GM18499 (cell line): ENCODE measurements around the gene PGA3.
"Not testable (repeated sequence)": the region's sequence is repeated elsewhere in the genome, so short reads cannot be mapped to it uniquely, and the experiment has no call there.

Experiments
- ATAC-seq: cut with Tn5 transposase; IDR thresholded peaks from one replicate; pipeline ENCODE4 v1.9.1; 2021; ENCODE audit warnings: moderate number of reproducible peaks; ENCODE audit not compliant: insufficient read depth, unreplicated experiment

Gene PGA3

DNA sequence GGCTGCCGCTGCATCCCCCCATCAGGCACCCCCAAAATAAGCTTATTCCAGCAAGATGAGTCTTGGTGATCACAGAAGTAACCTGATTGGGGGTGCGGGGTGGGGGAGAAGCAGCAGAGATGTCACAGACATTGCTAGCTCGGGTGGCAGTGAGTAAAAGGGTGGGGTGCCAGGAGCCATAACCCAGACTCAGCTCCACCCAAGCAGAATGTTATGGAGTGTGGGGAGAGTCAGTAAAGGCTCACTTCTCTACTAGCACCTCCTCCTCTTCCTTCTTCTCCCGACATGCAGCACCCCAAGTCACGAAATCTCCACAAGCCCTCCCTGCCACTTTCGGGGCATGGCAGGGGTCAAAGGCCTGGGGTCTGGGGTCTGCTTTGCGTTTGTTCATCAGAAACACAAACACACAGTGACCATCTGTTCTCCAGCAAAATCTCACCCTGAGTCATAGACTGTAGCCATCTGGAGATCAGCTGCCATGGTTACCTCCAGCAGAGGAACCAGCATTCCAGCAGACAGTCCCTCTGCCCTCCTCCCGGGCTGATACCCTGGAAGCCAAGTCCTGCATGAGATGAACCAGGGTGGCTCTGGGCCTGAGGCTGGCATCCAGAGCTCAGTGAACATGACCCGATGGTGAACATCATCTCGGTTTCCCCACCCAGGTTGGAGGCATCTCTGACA lies 42.1 kb downstream of the PGA3 start:
- ATAC-seq: not testable (repeated sequence)

DNA sequence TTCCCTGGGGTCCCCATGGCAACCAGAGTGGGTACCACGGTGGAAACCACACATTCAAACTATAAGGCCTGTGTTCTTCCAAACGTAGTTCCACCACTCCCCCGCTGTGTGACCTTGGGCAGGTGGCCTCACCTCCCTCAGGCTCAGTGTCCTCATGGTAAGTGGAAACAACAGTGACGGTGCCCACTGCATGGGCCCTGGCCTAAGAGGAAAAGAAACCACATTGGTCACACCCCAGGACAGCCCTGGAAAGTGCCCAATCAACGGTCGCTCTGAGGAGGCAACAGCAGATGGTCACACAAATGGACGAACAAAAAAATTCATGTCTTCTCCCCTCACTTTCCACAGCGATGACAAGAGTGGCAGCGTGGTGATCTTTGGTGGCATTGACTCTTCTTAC lies 44.8 kb downstream of the PGA3 start:
- ATAC-seq: not testable (repeated sequence)

- ATAC-seq: not testable (repeated sequence)
Observed at GRCh38 chr11:61249201-61249600, 45.9 kb downstream of the PGA3 start.

DNA sequence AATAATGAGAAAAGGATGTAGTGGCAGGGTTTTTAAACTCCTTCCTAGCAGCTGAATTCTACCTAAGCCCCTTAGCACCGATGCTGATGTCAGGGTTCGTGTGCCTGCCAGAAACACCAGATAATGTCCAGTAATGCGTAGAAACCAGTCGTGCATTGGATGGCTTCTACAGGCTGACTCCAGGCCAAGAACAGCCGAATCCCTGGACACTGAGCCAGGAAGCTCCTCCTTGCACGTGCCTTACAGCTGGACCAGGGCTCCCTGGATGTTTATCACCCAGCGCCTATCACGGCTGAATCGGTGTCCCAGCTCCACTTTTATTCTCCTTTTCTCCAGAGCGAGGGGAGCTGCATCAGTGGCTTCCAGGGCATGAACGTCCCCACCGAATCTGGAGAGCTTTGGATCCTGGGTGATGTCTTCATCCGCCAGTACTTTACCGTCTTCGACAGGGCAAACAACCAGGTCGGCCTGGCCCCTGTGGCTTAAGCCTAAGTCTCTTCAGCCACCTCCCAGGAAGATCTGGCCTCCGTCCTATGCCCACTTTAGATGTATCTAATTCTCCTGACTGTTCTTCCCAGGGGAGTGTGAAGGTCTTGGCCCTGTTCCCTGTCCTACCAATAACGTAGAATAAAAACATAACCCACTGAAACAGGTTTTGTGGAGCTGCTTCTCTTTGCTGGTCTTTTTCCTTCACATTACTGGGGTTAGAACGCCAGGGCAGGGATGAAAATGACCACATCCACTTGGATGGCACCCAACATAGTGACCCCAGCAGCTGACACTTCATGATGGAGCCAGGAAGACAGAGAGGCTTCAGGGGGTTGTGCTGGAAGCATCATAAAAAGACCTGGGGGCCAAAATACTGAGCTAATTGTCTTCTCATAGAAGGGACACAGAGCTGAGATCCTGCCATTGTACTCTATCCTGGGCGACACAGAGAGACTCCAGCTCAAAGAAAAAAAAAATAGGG lies 47.8 kb downstream of the PGA3 start:
- not testable (repeated sequence) for ATAC-seq

- ATAC-seq: not testable (repeated sequence)
Observed at GRCh38 chr11:61252332-61252731, 49.0 kb downstream of the PGA3 start.

GRCh38 chr11:61254403-61255025 lies 51.2 kb downstream of the PGA3 start:
- no peak for ATAC-seq

DNA sequence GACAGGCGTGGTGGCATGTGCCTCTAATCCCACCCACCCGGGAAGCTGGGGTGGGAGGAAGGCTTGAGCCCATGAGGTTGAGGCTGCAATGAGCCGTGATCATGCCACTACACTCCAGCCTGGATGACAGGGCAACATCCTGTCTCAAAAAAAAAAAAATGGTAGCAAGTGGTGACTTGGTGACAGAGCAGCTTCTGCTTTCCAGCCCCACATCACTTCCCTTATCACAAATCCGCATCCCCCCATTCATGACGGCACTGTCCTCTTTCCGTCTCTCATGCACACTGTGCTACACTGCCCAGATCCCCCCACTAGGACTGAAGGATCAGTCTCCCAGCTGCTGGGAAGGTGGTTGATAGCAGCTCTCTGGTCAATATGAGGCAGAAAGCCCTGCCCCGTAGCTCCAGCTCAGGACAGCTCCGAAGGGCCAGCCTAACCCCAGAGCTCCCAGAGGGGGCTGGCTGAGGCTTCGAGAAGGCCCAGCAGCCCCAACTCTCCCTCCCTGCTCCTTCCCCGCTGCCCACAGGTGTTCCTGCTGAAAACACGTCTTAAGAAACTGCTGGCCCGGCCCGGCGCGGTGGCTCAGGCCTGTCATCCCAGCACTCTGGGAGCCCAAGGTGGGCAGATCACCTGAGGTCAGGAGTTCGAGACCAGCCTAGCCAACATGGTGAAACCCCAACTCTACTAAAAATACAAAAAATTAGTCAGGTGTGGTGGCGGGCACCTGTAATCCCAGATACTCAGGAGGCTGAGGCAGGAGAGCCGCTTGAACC lies 53.6 kb downstream of the PGA3 start:
- ATAC-seq: no peak

DNA sequence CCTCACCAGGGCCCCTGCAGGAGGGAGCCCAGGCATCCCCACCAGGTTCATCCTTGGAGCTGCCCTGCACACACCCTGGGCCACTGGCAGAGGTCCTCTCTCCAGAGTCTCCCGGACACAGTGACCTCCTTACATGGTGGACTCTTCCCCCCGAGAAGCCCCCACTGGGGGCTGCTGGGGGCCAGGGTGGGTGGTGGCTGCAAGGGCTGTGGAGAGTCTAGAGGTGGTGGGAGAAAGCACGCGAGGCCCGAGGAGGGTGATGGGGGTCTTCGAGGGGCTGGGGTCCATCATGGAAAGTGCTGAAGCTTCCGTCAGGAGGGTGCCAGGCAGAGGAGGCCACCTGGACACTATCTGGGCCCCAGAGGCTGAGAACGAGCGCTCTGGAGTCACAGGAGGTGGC lies 55.2 kb downstream of the PGA3 start:
- no peak for ATAC-seq

DNA sequence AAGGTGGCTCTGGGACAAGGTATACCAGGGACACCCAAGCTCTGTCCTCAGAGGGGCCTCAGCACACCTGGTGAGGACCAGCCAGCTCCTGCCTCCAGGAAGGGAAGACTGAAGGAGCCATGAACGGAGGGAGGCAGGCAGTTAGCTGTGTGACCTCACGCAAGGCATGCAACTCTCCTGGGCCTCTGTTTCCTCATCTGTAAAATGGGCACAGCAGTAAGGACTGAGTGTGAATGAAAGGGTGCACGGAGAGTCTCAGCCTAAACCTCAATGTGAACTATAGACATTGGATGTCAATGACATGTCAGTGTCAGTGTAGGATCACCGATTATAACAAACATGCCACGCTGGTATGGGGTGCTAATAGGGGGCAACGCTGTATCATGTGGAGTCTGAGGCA lies 56.0 kb downstream of the PGA3 start:
- no peak for ATAC-seq
